GM21619 (cell line): ENCODE measurements around the gene CAV3.
"Not testable (repeated sequence)": the region's sequence is repeated elsewhere in the genome, so short reads cannot be mapped to it uniquely, and the experiment has no call there.

Source experiments
- ATAC-seq: cut with Tn5 transposase; IDR thresholded peaks from one replicate; pipeline ENCODE4 v1.9.1; 2021; ENCODE audit not compliant: unreplicated experiment

The CAV3 gene

GRCh38 chr3:8733332-8734094 is at the start of gene CAV3:
Gene CAV3 (plus strand): TSS chr3:8733802. CDS start chr3:8733877, 75 bp downstream.
- no peak for ATAC-seq

- not testable (repeated sequence) for ATAC-seq
Measured at GRCh38 chr3:8684992-8685391, 48.6 kb upstream of the CAV3 start.

- ATAC-seq, result not testable (repeated sequence)
Measured at GRCh38 chr3:8691295-8691694, 42.3 kb upstream of the CAV3 start.

GRCh38 chr3:8702560-8702959 is 31.0 kb upstream of the CAV3 start:
- ATAC-seq, result no peak

GRCh38 chr3:8705575-8705974 is 28.0 kb upstream of the CAV3 start:
- ATAC-seq, result no peak

GRCh38 chr3:8709287-8709686 is 24.3 kb upstream of the CAV3 start:
- no peak for ATAC-seq

- ATAC-seq, result no peak
Measured at GRCh38 chr3:8709801-8710507, 23.6 kb upstream of the CAV3 start.

- ATAC-seq, result no peak
Measured at GRCh38 chr3:8712045-8712907, 21.3 kb upstream of the CAV3 start.

GRCh38 chr3:8712908-8713255 is 20.7 kb upstream of the CAV3 start:
- ATAC-seq, result no peak

GRCh38 chr3:8713901-8714759 is 19.5 kb upstream of the CAV3 start:
- ATAC-seq, result no peak

- ATAC-seq, result not testable (repeated sequence)
Measured at GRCh38 chr3:8715757-8716156, 17.8 kb upstream of the CAV3 start.

GRCh38 chr3:8722808-8723207 is 10.8 kb upstream of the CAV3 start:
- ATAC-seq, result no peak

- ATAC-seq, result no peak
Measured at GRCh38 chr3:8723612-8724011, 10.0 kb upstream of the CAV3 start.

- no peak for ATAC-seq
Measured at GRCh38 chr3:8724108-8724752, 9.4 kb upstream of the CAV3 start.

- no peak for ATAC-seq
Measured at GRCh38 chr3:8727605-8728512, 5.7 kb upstream of the CAV3 start.

- no peak for ATAC-seq
Measured at GRCh38 chr3:8729479-8729878, 4.1 kb upstream of the CAV3 start.

GRCh38 chr3:8730656-8731055 is 2.9 kb upstream of the CAV3 start:
- ATAC-seq, result no peak

GRCh38 chr3:8732413-8732812 is 1.2 kb upstream of the CAV3 start:
- ATAC-seq, result no peak
